K562 (cell line): Measurements from ENCODE around the gene ZFP62. TPM values are rescaled to one million over a fixed set of nuclear protein-coding genes. Genes with fewer than 3 reads are reported as not detected.

ENCODE experiments used
- ATAC-seq: fragments of 200-7000 bp; cut with Tn5 transposase; 3 replicates; pipeline ENCODE4 v1.9.1; 2020; ENCODE audit warnings: moderate library complexity
- BruUV-seq: library from RNA; stranded (reverse); fragments of 400-500 nt; replicated peaks from 2 replicates; lab custom pipeline; 2021; lab: Mats Ljungman, UMichigan
- CTCF ChIA-PET: fragments of 300-600 bp; formaldehyde crosslinking; extraction: SDS; loops from one replicate; lab custom pipeline; 2021; ENCODE audit warnings: low intra/inter-chr PET ratio; lab: Yijun Ruan, JAX
- POLR2A ChIA-PET: fragments of 300-600, 350-650 bp; sonication (Branson Sonifier 250); formaldehyde crosslinking; extraction: SDS; loops from one replicate; lab custom pipeline; 2021; ENCODE audit warnings: antibody characterized with exemption, inconsistent platforms; lab: Yijun Ruan, JAX
- DNase-seq, 4 experiments: peaks; one replicate each; pipeline versions ENCODE4 v3.0.0 to v3.0.0-alpha.2; 2011 to 2018; ENCODE audit warnings: low spot score in 3 of 4, mixed read lengths in 3 of 4; ENCODE audit errors: extremely low read depth in 1 of 4
- FAIRE-seq: peaks from 2 replicates; lab custom pipeline; 2011; peaks lifted over from hg19 to GRCh38; lab: Jason Lieb, UNC
- H2AFZ ChIP-seq: 2 replicates; pipeline ENCODE4 v1.6.0; 2011; ENCODE audit warnings: low read depth, low read length, control low read depth, inconsistent platforms
- H3K27ac ChIP-seq: fragments of 200-600 bp; 3 replicates; pipeline ENCODE4 v1.8.0; 2011; ENCODE audit warnings: low read depth, mild to moderate bottlenecking, control low read depth, inconsistent platforms, low read length, moderate library complexity, mixed read lengths; ENCODE audit errors: extremely low read depth
- H3K27me3 ChIP-seq, 2 experiments: fragments of 300-600 bp in 1 of 2; 2 replicates in 1 of 2; 3 replicates in 1 of 2; pipeline versions ENCODE4 v1.6.0 to v1.8.0; 2011; ENCODE audit warnings: inconsistent platforms in 2 of 2, low read length in 2 of 2, mild to moderate bottlenecking in 1 of 2, mixed read lengths in 1 of 2, moderate library complexity in 1 of 2; ENCODE audit not compliant: control insufficient read depth in 2 of 2, insufficient read depth in 2 of 2
- H3K36me3 ChIP-seq: fragments of 300-600 bp; 3 replicates; pipeline ENCODE4 v1.8.0; 2011; ENCODE audit warnings: mild to moderate bottlenecking, low read length, inconsistent platforms; ENCODE audit not compliant: control insufficient read depth, insufficient read depth
- H3K4me1 ChIP-seq, 2 experiments: fragments of 200-600 bp in 1 of 2; replicated peaks in 1 of 2; 2 replicates in 1 of 2; 3 replicates in 1 of 2; pipeline versions ENCODE4 v1.5.1 to v1.8.0; 2011; ENCODE audit warnings: inconsistent platforms in 2 of 2, low read length in 2 of 2, mild to moderate bottlenecking in 1 of 2, mixed read lengths in 1 of 2, moderate library complexity in 1 of 2; ENCODE audit not compliant: control insufficient read depth in 2 of 2, insufficient read depth in 2 of 2
- H3K4me2 ChIP-seq: 2 replicates; pipeline ENCODE4 v1.6.1; 2011; ENCODE audit warnings: low read length, control low read depth, inconsistent platforms, mixed read lengths; ENCODE audit not compliant: insufficient read depth
- H3K4me3 ChIP-seq: fragments of 200-600 bp; sonication (generic), shearing (Covaris generic); 2 replicates; pipeline ENCODE4 v1.5.1; 2016; ENCODE audit warnings: control low read depth, inconsistent platforms
- H3K79me2 ChIP-seq: fragments of 200-600 bp; 3 replicates; pipeline ENCODE4 v1.8.0; 2011; ENCODE audit warnings: low read length, inconsistent platforms; ENCODE audit not compliant: control insufficient read depth, insufficient read depth
- H3K9ac ChIP-seq, 2 experiments: 2 replicates each; pipeline versions ENCODE4 v1.6.0 to v1.6.1; 2011; ENCODE audit warnings: low read depth in 2 of 2, low read length in 2 of 2, control low read depth in 1 of 2, inconsistent platforms in 1 of 2, mild to moderate bottlenecking in 1 of 2, mixed read lengths in 1 of 2; ENCODE audit not compliant: insufficient read depth in 1 of 2
- H3K9me1 ChIP-seq: one replicate; pipeline ENCODE4 v1.6.0; 2011; ENCODE audit warnings: inconsistent platforms, mild to moderate bottlenecking, low read length, moderate library complexity; ENCODE audit not compliant: control insufficient read depth, insufficient read depth
- H3K9me3 ChIP-seq: replicated peaks from 2 replicates; pipeline ENCODE4 v1.5.1; 2011; ENCODE audit warnings: low read depth, low read length, inconsistent platforms; ENCODE audit not compliant: control insufficient read depth, insufficient read depth
- H4K20me1 ChIP-seq: replicated peaks from 2 replicates; pipeline ENCODE4 v1.6.1; 2011; ENCODE audit warnings: low read length, inconsistent platforms, mixed read lengths; ENCODE audit not compliant: control insufficient read depth, insufficient read depth
- ERF ChIP-seq: fragments of 450-650 bp; formaldehyde crosslinking; IDR thresholded peaks from 2 replicates; pipeline ENCODE4 v1.4.0; 2020; ENCODE audit warnings: mild to moderate bottlenecking, mixed read lengths
- PHB ChIP-seq: fragments of 250-450 bp; sonication (Bioruptor Pico); IDR thresholded peaks from 2 replicates; pipeline ENCODE4 v1.5.0; 2021
- POLR3A ChIP-seq: IDR thresholded peaks from 2 replicates; pipeline ENCODE4 v1.6.1; 2011; ENCODE audit warnings: borderline replicate concordance, mild to moderate bottlenecking, moderate library complexity; ENCODE audit not compliant: insufficient read length, insufficient read depth; ENCODE audit errors: extremely low read depth
- POLR3G ChIP-seq: IDR thresholded peaks from 2 replicates; pipeline ENCODE4 v1.6.1; 2011; ENCODE audit not compliant: insufficient read length, insufficient replicate concordance; ENCODE audit errors: extremely low read depth
- TEAD1 ChIP-seq, 2 experiments: fragments of 450-650 bp in 1 of 2; sonication (generic) in 1 of 2; formaldehyde crosslinking; IDR thresholded peaks; 2 replicates each; pipeline versions ENCODE4 v1.4.0 to v1.8.0; 2020 to 2022; ENCODE audit warnings: mild to moderate bottlenecking in 2 of 2, missing genetic modification reagents in 1 of 2
- THRAP3 ChIP-seq: fragments of 450-650 bp; IDR thresholded peaks from 2 replicates; pipeline ENCODE4 v1.6.1; 2016; ENCODE audit warnings: mild to moderate bottlenecking, inconsistent platforms, borderline replicate concordance
- ZNF217 ChIP-seq: sonication (generic); formaldehyde crosslinking; IDR thresholded peaks from 2 replicates; pipeline ENCODE4 v1.8.0; 2022; ENCODE audit warnings: mild to moderate bottlenecking, missing genetic modification reagents
- ZNF41 ChIP-seq: fragments of 250-450 bp; sonication (Bioruptor Pico); conservative IDR thresholded peaks from 2 replicates; pipeline ENCODE4 v1.4.0; 2020; ENCODE audit warnings: mild to moderate bottlenecking
- ZNF431 ChIP-seq: sonication (generic); formaldehyde crosslinking; IDR thresholded peaks from 2 replicates; pipeline ENCODE4 v1.8.0; 2022; ENCODE audit warnings: mild to moderate bottlenecking, missing genetic modification reagents
- WGBS: fragments of 100-300 bp; shearing (Covaris generic); methylation state at CpG from one replicate; pipeline ENCODE4 v1.1.6; 2016; ENCODE audit warnings: low coverage, mixed read lengths; ENCODE audit not compliant: insufficient coverage; ENCODE audit errors: missing lambda C conversion rate; 5-methylcytosine and 5-hydroxymethylcytosine counted together
- in situ Hi-C: fragments of 300-500 bp; cut with MboI; formaldehyde crosslinking; loops from 4 replicates; pipeline ENCODE4 v1.15.0; 2018; ENCODE audit warnings: inconsistent platforms, mixed read lengths
- intact Hi-C: fragments of 100-400 bp; cut with micrococcal nuclease; formaldehyde crosslinking; loops from 2 replicates; pipeline ENCODE4 v1.14.2; 2022
- polyA plus RNA-seq, 8 experiments: library from polyadenylated mRNA; depleted of rRNA in 4 of 8; stranded (reverse) in 5 of 8; unstranded in 3 of 8; fragments of >200 nt; fragmentation: Nextera tagmentation in 2 of 8; fragmentation: Illumina TruSeq in 1 of 8; extraction: Ambion mirVana in 2 of 8; extraction: Trizol in 1 of 8; gene quantifications; 2 replicates each; pipeline versions ENCODE4 v1.2.1 to v1.2.3, GENCODE V29; 2011 to 2014; ENCODE audit warnings: inconsistent platforms in 1 of 8, missing spikeins in 1 of 8
- total RNA-seq, 7 experiments: library from RNA; depleted of rRNA in 6 of 7; stranded (reverse); fragments of >200 nt in 6 of 7; fragmentation: Illumina TruSeq in 2 of 7; extraction: Trizol in 2 of 7; gene quantifications; 2 replicates each; pipeline versions ENCODE4 v1.2.1 to v1.2.3, GENCODE V29; 2011 to 2021; ENCODE audit warnings: low replicate concordance in 1 of 7
- TF ChIP-seq, protein P1 (sequence below), 2 experiments: fragments of 450-650 bp in 1 of 2; sonication (generic) in 1 of 2; formaldehyde crosslinking in 1 of 2; IDR thresholded peaks in 1 of 2; conservative IDR thresholded peaks in 1 of 2; 2 replicates each; pipeline versions ENCODE4 v1.6.1 to v1.8.1; 2016 to 2023; ENCODE audit warnings: mild to moderate bottlenecking in 2 of 2, moderate library complexity in 2 of 2, inconsistent platforms in 1 of 2, missing genetic modification reagents in 1 of 2
- TF ChIP-seq, protein P2 (sequence below): fragments of 450-650 bp; formaldehyde crosslinking; IDR thresholded peaks from 2 replicates; pipeline ENCODE4 v1.4.0; 2020; ENCODE audit warnings: mild to moderate bottlenecking, moderate library complexity
- TF ChIP-seq, protein P3 (sequence below): IDR thresholded peaks from 2 replicates; pipeline ENCODE4 v1.6.1; 2014; ENCODE audit warnings: antibody characterized with exemption
- TF ChIP-seq, protein P4 (sequence below), 2 experiments: fragments of 450-650 bp; IDR thresholded peaks; 2 replicates each; pipeline ENCODE4 v1.6.1; 2018; ENCODE audit warnings: mild to moderate bottlenecking in 2 of 2, low read depth in 1 of 2; ENCODE audit not compliant: partially characterized antibody in 2 of 2

The ZFP62 gene
- total and polyA plus RNA-seq, 9 of the 15 experiments (the other 6 are each of a cell fraction or from before 2014, with no cell fraction given), result 12.2 to 37.5 (median 25.0) TPM

DNA sequence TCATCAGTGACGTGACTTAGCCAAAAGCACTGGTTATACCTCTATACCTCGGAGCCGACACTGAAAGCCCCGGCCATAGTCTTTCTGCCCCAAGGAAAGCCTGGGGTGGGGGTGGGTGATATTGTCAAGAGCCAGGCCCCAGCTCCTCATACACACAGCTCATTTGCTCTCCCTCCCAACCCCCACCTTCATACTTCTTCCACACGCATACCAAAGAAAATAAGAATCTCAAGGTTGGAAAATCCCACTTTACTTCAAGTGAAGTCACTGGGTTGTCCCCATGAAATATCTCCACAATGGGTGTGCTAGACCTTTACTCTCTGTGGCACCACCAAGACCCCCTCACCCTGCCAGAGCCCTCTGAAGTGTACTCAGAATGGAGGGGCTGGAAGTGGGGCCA, 31.4 kb downstream of the ZFP62 start:
- H3K4me3 ChIP-seq, result no peak overlapping the region
- no peaks in the 10 kb centered on the region for H3K9me1 ChIP-seq
- intact Hi-C loops, result loop anchor here (2.0 kb wide), 1 partner anchor 27 kb away; the partner anchor contains the start of gene MGAT1
- peak overlapping the region; percentile 96 for H3K4me2 ChIP-seq
- ChIA-PET POLR2A (interaction anchor here (0.5 to 3.3 kb wide), 6 partner anchors 9 to 993 kb away, joined by 3 to 14 read pairs (median 6); no protein-coding TSS in a partner anchor), CTCF (no interaction called here)
- H3K27ac ChIP-seq, result no peak overlapping the region; the same call in 2 of the 3 replicates
- in situ Hi-C loops, result no loop called here
- H3K4me1 ChIP-seq, result peaks cover 13 to 28% of the 10 kb centered on the region in 2 experiments; a peak in 4 of 5 replicates
- H4K20me1 ChIP-seq, result no peaks in the 10 kb centered on the region
- H3K36me3 ChIP-seq, result peaks cover 13% of the 10 kb centered on the region; the same call in 2 of the 3 replicates
- H3K9ac ChIP-seq, result no peak overlapping the region
- BruUV-seq, result no TSS peak
- no peaks in the 10 kb centered on the region for H3K27me3 ChIP-seq
- WGBS, result 90% methylated on average over 5 of the region's 5 CpGs
- FAIRE-seq (no peak), ATAC-seq (no peak), DNase-seq (no peak)
- no peak overlapping the region for H2AFZ ChIP-seq
- H3K79me2 ChIP-seq, result peaks cover 32% of the 10 kb centered on the region
- H3K9me3 ChIP-seq, result peaks cover 7% of the 10 kb centered on the region
- TF ChIP-seq, protein P1, sequence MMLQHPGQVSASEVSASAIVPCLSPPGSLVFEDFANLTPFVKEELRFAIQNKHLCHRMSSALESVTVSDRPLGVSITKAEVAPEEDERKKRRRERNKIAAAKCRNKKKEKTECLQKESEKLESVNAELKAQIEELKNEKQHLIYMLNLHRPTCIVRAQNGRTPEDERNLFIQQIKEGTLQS (IDR thresholded peaks at IDR 0.05), result no peak
- TF ChIP-seq, protein P1 (CRISPR knock-in tag; conservative IDR thresholded peaks at IDR 0.05), result no peak
- TF ChIP-seq POLR3G (no peak), ERF (no peak), THRAP3 (no peak), POLR3A (no peak), ZNF431 (CRISPR knock-in tag) (no peak), PHB (CRISPR knock-in tag) (no peak), ZNF41 (CRISPR knock-in tag) (no peak), TEAD1 (CRISPR knock-in tag; IDR thresholded peaks at IDR 0.05) (no peak), ZNF217 (CRISPR knock-in tag) (no peak)
- TF ChIP-seq, protein P2, sequence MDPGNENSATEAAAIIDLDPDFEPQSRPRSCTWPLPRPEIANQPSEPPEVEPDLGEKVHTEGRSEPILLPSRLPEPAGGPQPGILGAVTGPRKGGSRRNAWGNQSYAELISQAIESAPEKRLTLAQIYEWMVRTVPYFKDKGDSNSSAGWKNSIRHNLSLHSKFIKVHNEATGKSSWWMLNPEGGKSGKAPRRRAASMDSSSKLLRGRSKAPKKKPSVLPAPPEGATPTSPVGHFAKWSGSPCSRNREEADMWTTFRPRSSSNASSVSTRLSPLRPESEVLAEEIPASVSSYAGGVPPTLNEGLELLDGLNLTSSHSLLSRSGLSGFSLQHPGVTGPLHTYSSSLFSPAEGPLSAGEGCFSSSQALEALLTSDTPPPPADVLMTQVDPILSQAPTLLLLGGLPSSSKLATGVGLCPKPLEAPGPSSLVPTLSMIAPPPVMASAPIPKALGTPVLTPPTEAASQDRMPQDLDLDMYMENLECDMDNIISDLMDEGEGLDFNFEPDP, result no peak
- TF ChIP-seq, protein P3, sequence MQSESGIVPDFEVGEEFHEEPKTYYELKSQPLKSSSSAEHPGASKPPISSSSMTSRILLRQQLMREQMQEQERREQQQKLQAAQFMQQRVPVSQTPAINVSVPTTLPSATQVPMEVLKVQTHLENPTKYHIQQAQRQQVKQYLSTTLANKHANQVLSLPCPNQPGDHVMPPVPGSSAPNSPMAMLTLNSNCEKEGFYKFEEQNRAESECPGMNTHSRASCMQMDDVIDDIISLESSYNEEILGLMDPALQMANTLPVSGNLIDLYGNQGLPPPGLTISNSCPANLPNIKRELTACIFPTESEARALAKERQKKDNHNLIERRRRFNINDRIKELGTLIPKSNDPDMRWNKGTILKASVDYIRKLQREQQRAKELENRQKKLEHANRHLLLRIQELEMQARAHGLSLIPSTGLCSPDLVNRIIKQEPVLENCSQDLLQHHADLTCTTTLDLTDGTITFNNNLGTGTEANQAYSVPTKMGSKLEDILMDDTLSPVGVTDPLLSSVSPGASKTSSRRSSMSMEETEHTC, result no peak
- TF ChIP-seq, protein P4, sequence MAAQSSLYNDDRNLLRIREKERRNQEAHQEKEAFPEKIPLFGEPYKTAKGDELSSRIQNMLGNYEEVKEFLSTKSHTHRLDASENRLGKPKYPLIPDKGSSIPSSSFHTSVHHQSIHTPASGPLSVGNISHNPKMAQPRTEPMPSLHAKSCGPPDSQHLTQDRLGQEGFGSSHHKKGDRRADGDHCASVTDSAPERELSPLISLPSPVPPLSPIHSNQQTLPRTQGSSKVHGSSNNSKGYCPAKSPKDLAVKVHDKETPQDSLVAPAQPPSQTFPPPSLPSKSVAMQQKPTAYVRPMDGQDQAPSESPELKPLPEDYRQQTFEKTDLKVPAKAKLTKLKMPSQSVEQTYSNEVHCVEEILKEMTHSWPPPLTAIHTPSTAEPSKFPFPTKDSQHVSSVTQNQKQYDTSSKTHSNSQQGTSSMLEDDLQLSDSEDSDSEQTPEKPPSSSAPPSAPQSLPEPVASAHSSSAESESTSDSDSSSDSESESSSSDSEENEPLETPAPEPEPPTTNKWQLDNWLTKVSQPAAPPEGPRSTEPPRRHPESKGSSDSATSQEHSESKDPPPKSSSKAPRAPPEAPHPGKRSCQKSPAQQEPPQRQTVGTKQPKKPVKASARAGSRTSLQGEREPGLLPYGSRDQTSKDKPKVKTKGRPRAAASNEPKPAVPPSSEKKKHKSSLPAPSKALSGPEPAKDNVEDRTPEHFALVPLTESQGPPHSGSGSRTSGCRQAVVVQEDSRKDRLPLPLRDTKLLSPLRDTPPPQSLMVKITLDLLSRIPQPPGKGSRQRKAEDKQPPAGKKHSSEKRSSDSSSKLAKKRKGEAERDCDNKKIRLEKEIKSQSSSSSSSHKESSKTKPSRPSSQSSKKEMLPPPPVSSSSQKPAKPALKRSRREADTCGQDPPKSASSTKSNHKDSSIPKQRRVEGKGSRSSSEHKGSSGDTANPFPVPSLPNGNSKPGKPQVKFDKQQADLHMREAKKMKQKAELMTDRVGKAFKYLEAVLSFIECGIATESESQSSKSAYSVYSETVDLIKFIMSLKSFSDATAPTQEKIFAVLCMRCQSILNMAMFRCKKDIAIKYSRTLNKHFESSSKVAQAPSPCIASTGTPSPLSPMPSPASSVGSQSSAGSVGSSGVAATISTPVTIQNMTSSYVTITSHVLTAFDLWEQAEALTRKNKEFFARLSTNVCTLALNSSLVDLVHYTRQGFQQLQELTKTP (IDR thresholded peaks at IDR 0.05; ENCODE audit: low read depth in 1 of 2, partially characterized antibody in 2 of 2), result no peak
